Neural cell (in vitro differentiated cells): ENCODE results near the gene SLC9A7.

ENCODE experiments used
- CTCF ChIP-seq: fragments of 450-650 bp; IDR thresholded peaks from 2 replicates; pipeline ENCODE4 v1.5.1; 2014; ENCODE audit warnings: antibody characterized with exemption, mild to moderate bottlenecking, moderate library complexity; ENCODE audit not compliant: poor library complexity, severe bottlenecking
- EP300 ChIP-seq: fragments of 450-650 bp; conservative IDR thresholded peaks from 2 replicates; pipeline ENCODE4 v1.6.1; 2014; ENCODE audit warnings: antibody characterized with exemption, mild to moderate bottlenecking, moderate library complexity; ENCODE audit not compliant: poor library complexity, severe bottlenecking
- TAF1 ChIP-seq: IDR thresholded peaks from 2 replicates; pipeline ENCODE4 v1.6.1; 2012; ENCODE audit warnings: low read depth

DNA sequence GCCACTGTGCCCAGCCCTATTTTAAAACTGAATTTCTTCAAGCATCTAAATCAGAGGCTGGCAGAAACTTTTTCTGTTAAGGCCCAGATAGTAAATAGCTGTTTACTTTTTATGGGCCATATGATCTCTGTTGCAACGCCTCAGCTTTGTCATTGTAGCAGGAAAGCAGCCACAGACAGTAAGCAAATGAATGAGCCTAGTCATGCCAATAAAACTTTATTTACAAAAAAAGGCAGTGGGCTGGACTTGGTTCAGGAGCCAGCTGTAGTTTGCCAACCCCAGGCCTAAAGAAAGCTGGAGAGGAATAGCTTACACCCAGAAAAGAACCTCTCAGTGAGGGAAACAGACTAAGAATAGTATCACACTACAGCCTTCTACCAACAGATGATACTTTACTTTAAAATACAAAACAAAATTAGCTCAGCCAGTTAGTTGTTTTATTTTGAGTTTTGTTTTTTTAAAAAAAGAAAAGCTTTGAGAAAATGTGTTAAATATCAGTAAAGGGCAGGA lies 159.8 kb downstream of the SLC9A7 start:
- TF ChIP-seq CTCF (no peak), EP300 (no peak), TAF1 (no peak)
